ENCODE measurements around the gene EPB41L2. TPM values are rescaled to one million over a fixed set of nuclear protein-coding genes. Genes with fewer than 3 reads are reported as not detected.

Gene EPB41L2
- total RNA-seq, 1 experiment from 2014 or later = 199 TPM

DNA sequence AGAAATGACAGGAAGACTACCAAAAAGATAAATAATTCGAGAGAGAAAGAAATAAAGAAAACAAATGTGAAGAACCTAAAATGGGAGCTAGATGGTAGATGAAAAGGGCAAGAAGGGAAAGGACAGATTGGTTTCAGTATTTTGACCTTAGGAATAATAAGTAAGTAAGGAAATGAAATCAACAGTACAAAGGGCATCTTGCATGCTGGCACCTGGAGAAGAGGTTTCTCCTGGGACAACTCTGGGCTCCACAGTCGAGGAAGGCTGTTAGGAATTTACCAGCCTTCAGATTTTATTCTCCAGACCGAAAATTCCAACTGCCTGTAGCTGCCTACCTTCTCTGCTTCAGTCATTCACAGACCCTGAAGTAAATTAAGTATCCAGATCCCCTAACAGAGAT is 155.4 kb downstream of the EPB41L2 start:
- POLR2A ChIA-PET = interaction anchor here (0.7 kb wide), 1 partner anchor 204 kb away, joined by 3 read pairs; no protein-coding TSS in a partner anchor
- intact Hi-C loops (cut with micrococcal nuclease; ENCODE audit: unreplicated experiment) (no loop called here), in situ Hi-C loops (cut with HindIII; ENCODE audit: low pct_unique_long_range_greater_than_20kb, low sequenced_read_pairs) (no loop called here)
- DNase-seq (ENCODE audit: low read depth, low spot score) = no peak
- H3K4me1 ChIP-seq (ENCODE audit: control insufficient read depth, insufficient read depth, low read length) = peaks cover 10% of the 10 kb centered on the region
- CTCF ChIA-PET = no interaction called here
- no peaks in the 10 kb centered on the region for H3K9me3 ChIP-seq (ENCODE audit: control insufficient read depth, insufficient read depth, low read depth, low read length)
- H3K4me3 ChIP-seq (ENCODE audit: low read depth in 2 of 2, low read length in 2 of 2) = no peak overlapping the region
- TF ChIP-seq POLR2AphosphoS5 (IDR thresholded peaks at IDR 0.05; ENCODE audit: low read depth, low read length) (no peak), SIN3A (IDR thresholded peaks at IDR 0.05; ENCODE audit: borderline replicate concordance, insufficient read depth, low read depth, low read length) (no peak), CTCF (IDR thresholded peaks at IDR 0.05) (no peak), TCF7L2 (IDR thresholded peaks at IDR 0.05; ENCODE audit: low read depth, low read length) (no peak)
- TF ChIP-seq, protein P1, sequence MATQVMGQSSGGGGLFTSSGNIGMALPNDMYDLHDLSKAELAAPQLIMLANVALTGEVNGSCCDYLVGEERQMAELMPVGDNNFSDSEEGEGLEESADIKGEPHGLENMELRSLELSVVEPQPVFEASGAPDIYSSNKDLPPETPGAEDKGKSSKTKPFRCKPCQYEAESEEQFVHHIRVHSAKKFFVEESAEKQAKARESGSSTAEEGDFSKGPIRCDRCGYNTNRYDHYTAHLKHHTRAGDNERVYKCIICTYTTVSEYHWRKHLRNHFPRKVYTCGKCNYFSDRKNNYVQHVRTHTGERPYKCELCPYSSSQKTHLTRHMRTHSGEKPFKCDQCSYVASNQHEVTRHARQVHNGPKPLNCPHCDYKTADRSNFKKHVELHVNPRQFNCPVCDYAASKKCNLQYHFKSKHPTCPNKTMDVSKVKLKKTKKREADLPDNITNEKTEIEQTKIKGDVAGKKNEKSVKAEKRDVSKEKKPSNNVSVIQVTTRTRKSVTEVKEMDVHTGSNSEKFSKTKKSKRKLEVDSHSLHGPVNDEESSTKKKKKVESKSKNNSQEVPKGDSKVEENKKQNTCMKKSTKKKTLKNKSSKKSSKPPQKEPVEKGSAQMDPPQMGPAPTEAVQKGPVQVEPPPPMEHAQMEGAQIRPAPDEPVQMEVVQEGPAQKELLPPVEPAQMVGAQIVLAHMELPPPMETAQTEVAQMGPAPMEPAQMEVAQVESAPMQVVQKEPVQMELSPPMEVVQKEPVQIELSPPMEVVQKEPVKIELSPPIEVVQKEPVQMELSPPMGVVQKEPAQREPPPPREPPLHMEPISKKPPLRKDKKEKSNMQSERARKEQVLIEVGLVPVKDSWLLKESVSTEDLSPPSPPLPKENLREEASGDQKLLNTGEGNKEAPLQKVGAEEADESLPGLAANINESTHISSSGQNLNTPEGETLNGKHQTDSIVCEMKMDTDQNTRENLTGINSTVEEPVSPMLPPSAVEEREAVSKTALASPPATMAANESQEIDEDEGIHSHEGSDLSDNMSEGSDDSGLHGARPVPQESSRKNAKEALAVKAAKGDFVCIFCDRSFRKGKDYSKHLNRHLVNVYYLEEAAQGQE (IDR thresholded peaks at IDR 0.05; ENCODE audit: insufficient read depth in 1 of 2, low read depth in 2 of 2, low read length in 1 of 2) = no peak
- H3K27me3 ChIP-seq (ENCODE audit: control insufficient read depth, insufficient read depth, low read length) = no peaks in the 10 kb centered on the region
- H3K27ac ChIP-seq (ENCODE audit: low read length) = peak overlapping the region; percentile 54
- no TSS peak for BruUV-seq (replicated peaks)
- no peaks in the 10 kb centered on the region for H3K36me3 ChIP-seq (ENCODE audit: control insufficient read depth, insufficient read depth, low read length)
- no peak for ATAC-seq

DNA sequence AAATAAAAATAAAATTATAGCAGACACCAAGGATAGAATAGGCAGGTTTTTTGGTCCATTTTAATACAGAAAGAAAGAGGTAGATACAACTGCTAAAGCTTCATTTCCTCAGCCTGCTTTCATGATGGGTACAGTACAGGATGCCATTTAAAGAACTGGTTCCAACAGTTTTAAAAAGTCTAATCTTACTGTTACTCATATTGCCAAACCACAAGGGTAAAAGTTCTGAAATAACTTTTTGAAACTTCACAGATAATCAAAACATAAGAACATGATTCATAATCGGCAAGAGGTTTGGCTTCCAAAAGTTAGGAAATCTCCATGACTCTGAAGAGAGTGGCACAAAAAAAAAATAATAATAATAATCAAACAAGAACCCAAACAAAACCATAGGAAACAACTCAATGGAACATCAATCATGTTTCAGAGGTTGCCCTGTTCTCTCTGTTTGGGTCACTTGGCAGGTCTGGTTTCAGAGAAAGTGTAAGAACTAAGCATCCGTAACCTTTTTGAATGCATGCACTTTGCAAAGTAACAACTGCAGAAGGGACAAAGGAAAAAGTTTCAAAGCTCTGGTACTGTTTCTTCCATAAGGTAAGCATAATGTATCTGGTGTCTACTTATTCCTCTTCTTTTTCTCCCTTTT is 156.2 kb downstream of the EPB41L2 start:
- Histone ChIP-seq H3K27me3 (ENCODE audit: control insufficient read depth, insufficient read depth, low read length) (no peaks in the 10 kb centered on the region), H3K36me3 (ENCODE audit: control insufficient read depth, insufficient read depth, low read length) (no peaks in the 10 kb centered on the region), H3K4me3 (ENCODE audit: low read depth in 2 of 2, low read length in 2 of 2) (no peak overlapping the region), H3K4me1 (ENCODE audit: control insufficient read depth, insufficient read depth, low read length) (peaks cover 9% of the 10 kb centered on the region), H3K9me3 (ENCODE audit: control insufficient read depth, insufficient read depth, low read depth, low read length) (no peaks in the 10 kb centered on the region), H3K27ac (ENCODE audit: low read length) (peak overlapping the region; percentile 54)
- ATAC-seq (no peak), DNase-seq (ENCODE audit: low read depth, low spot score) (no peak)
- TF ChIP-seq SIN3A (IDR thresholded peaks at IDR 0.05; ENCODE audit: borderline replicate concordance, insufficient read depth, low read depth, low read length) (no peak), TCF7L2 (IDR thresholded peaks at IDR 0.05; ENCODE audit: low read depth, low read length) (no peak), POLR2AphosphoS5 (IDR thresholded peaks at IDR 0.05; ENCODE audit: low read depth, low read length) (no peak), CTCF (IDR thresholded peaks at IDR 0.05) (no peak)
- TF ChIP-seq, protein P1 (IDR thresholded peaks at IDR 0.05; ENCODE audit: insufficient read depth in 1 of 2, low read depth in 2 of 2, low read length in 1 of 2) = no peak
- ChIA-PET POLR2A (interaction anchor here (0.7 kb wide), 1 partner anchor 227 kb away, joined by 4 read pairs; no protein-coding TSS in a partner anchor), CTCF (no interaction called here)
- no TSS peak for BruUV-seq (replicated peaks)
- in situ Hi-C loops (cut with HindIII; ENCODE audit: low pct_unique_long_range_greater_than_20kb, low sequenced_read_pairs) (no loop called here), intact Hi-C loops (cut with micrococcal nuclease; ENCODE audit: unreplicated experiment) (no loop called here)
